D721Med (cell line): Measurements from ENCODE around the gene TRIM56.
"Not testable (repeated sequence)": the region's sequence is repeated elsewhere in the genome, so short reads cannot be mapped to it uniquely, and the experiment has no call there.

ENCODE experiments used
- DNase-seq: peaks from one replicate; pipeline ENCODE4 v3.0.0; 2011; ENCODE audit warnings: low spot score; ENCODE audit not compliant: insufficient read length
- FAIRE-seq: peaks from 2 replicates; lab custom pipeline; 2011; peaks lifted over from hg19 to GRCh38; lab: Jason Lieb, UNC
- CTCF ChIP-seq: IDR thresholded peaks from 2 replicates; pipeline ENCODE4 v1.5.1; 2012; ENCODE audit warnings: mild to moderate bottlenecking, control low read depth; ENCODE audit not compliant: insufficient read depth; ENCODE audit errors: missing control alignments

TRIM56 gene, protein sequence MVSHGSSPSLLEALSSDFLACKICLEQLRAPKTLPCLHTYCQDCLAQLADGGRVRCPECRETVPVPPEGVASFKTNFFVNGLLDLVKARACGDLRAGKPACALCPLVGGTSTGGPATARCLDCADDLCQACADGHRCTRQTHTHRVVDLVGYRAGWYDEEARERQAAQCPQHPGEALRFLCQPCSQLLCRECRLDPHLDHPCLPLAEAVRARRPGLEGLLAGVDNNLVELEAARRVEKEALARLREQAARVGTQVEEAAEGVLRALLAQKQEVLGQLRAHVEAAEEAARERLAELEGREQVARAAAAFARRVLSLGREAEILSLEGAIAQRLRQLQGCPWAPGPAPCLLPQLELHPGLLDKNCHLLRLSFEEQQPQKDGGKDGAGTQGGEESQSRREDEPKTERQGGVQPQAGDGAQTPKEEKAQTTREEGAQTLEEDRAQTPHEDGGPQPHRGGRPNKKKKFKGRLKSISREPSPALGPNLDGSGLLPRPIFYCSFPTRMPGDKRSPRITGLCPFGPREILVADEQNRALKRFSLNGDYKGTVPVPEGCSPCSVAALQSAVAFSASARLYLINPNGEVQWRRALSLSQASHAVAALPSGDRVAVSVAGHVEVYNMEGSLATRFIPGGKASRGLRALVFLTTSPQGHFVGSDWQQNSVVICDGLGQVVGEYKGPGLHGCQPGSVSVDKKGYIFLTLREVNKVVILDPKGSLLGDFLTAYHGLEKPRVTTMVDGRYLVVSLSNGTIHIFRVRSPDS

GRCh38 chr7:101085162-101085964 is at the start of gene TRIM56:
Gene TRIM56 (plus strand): TSS chr7:101085481. CDS start chr7:101087313, 1,832 bp downstream.
- FAIRE-seq: no peak
- no peak for TF ChIP-seq CTCF
- no peak for DNase-seq

DNA sequence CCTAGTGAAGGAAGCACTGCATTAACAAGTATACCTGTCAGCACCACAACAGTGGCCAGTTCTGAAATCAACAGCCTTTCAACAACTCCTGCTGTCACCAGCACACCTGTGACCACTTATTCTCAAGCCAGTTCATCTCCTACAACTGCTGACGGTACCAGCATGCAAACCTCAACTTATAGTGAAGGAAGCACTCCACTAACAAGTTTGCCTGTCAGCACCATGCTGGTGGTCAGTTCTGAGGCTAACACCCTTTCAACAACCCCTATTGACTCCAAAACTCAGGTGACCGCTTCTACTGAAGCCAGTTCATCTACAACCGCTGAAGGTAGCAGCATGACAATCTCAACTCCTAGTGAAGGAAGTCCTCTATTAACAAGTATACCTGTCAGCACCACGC is 49.3 kb upstream of the TRIM56 start:
- TF ChIP-seq CTCF: no peak
- no peak for FAIRE-seq

GRCh38 chr7:101041283-101041682 is 44.0 kb upstream of the TRIM56 start:
- not testable (repeated sequence) for DNase-seq, FAIRE-seq

More for the DNA sequence above, 49.3 kb upstream of the TRIM56 start:
- DNase-seq: no peak

DNA sequence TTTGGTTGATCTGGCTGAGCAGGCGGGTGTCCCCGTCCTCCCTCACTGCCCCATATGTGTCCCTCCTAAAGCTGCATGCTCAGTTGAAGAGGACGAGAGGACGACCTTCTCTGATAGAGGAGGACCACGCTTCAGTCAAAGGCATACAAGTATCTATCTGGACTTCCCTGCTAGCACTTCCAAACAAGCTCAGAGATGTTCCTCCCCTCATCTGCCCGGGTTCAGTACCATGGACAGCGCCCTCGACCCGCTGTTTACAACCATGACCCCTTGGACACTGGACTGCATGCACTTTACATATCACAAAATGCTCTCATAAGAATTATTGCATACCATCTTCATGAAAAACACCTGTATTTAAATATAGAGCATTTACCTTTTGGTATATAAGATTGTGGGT is 26.9 kb upstream of the TRIM56 start:
- DNase-seq (no peak), FAIRE-seq (no peak)
- no peak for TF ChIP-seq CTCF

DNA sequence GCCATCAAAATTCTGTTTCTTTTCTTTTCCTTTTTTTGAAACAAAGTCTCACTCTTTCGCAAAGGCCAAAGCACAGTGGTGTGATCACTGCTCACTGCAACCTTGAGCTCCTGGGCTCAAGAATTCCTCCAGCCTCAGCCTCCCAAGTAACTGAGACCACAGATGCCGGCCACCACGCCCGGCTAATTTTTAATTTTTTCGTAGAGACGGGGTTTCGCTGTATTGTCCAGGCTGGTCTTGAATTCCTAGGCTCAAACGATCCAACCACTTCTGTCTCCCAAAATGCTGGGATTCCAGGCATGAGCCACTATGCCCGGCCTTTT is 25.7 kb upstream of the TRIM56 start:
- FAIRE-seq: no peak
- no peak for TF ChIP-seq CTCF
- DNase-seq: no peak

GRCh38 chr7:101060992-101061391 is 24.3 kb upstream of the TRIM56 start:
- no peak for TF ChIP-seq CTCF
- DNase-seq: no peak

GRCh38 chr7:101064176-101064550 is 21.1 kb upstream of the TRIM56 start:
- FAIRE-seq, DNase-seq: not testable (repeated sequence)

More at GRCh38 chr7:101060992-101061391, 24.3 kb upstream of the TRIM56 start:
- FAIRE-seq: no peak

DNA sequence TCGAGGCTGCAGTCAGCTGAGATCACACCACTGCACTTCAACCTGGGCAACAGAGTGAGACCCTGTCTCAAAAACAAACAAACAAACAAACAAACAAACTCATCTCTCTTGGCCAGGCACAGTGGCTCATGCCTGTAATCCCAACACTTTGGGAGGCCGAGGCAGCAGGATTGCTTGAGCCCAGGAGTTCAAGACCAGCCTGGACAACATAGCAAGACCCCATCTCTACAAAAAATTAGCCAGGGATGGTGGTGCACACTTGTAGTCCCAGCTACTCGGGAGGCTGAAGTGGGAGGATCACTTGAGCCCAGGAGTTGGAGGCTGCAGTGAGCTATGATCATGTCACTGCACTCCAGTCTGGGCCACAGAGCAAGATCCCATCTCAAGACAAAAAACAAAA is 20.1 kb upstream of the TRIM56 start:
- DNase-seq, FAIRE-seq: not testable (repeated sequence)
